HUES48 (cell line): ENCODE results near the gene E2F6.
"Not testable (repeated sequence)": the region's sequence is repeated elsewhere in the genome, so short reads cannot be mapped to it uniquely, and the experiment has no call there.

Experiments used
- H3K27ac ChIP-seq: one replicate; pipeline ENCODE4 v1.7.0; 2013; ENCODE audit warnings: low read depth, low read length, inconsistent platforms
- H3K27me3 ChIP-seq: 2 replicates; pipeline ENCODE4 v1.6.1; 2013; ENCODE audit warnings: mild to moderate bottlenecking, low read length; ENCODE audit not compliant: control insufficient read depth, insufficient read depth
- H3K36me3 ChIP-seq: 2 replicates; pipeline ENCODE4 v1.6.1; 2013; ENCODE audit warnings: low read length; ENCODE audit not compliant: control insufficient read depth, insufficient read depth
- H3K4me1 ChIP-seq: 2 replicates; pipeline ENCODE4 v1.6.1; 2013; ENCODE audit warnings: mild to moderate bottlenecking, low read length; ENCODE audit not compliant: control insufficient read depth, insufficient read depth
- H3K4me3 ChIP-seq: 2 replicates; pipeline ENCODE4 v1.5.1; 2013; ENCODE audit warnings: mild to moderate bottlenecking, low read depth, low read length
- H3K9ac ChIP-seq: 2 replicates; pipeline ENCODE4 v1.6.1; 2013; ENCODE audit warnings: mild to moderate bottlenecking, low read depth, low read length, moderate library complexity
- H3K9me3 ChIP-seq: 2 replicates; pipeline ENCODE4 v1.6.1; 2013; ENCODE audit warnings: low read length; ENCODE audit not compliant: control insufficient read depth, insufficient read depth

The E2F6 gene

DNA sequence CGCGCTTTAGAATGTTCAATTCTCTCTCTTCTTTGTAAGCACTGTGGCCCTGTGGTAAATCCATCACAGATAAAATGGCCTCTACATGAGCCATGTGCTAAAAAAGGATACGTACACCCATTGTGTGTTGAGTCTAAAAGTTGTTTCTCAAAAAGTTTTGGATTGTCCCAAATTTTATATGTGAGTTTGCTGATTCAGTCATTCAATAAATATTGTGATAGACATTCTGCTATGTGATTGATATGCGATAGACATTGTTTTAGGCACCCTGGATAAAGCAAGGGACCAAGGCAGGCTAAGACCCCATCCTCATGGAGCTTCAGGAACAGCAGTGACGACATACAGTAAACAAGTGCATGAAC is 53.5 kb downstream of the E2F6 start:
- Histone ChIP-seq H3K27ac (no peak overlapping the region), H3K27me3 (no peaks in the 10 kb centered on the region), H3K4me1 (no peaks in the 10 kb centered on the region), H3K36me3 (no peaks in the 10 kb centered on the region), H3K9me3 (peaks cover 8% of the 10 kb centered on the region), H3K9ac (no peak overlapping the region), H3K4me3 (no peak overlapping the region)

DNA sequence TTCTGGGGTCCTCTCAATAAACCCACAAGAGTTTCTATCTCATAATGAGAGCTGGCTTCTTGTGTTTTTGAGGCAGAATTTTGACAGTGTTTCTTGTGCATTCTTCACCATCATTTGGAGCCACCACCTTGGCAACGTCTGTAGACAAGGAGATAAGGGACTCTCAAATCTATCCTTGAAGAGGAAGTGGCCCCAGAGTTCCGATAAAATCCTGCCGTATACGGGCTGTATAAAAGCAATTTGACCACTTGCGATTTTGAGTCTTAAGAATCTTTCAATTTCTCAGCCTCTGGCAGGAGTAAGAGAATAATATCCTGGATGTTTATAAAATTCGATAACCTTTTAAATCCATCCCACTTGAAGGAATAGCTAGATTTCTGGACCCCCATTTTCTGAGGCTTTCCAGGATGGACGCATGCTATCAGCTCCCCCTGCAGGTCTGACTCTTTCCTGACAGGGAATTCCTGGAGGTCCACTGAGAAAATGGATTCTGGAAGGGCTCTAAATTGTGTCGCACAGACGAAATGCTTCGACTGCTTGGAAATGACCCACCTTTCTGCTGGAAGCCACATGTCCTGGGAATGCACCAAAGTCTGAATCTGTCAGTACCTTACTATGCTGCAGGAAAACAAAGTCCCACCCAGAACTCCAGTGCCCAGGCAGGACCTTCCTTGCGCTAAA is 54.1 kb downstream of the E2F6 start:
- peaks cover 2% of the 10 kb centered on the region for H3K9me3 ChIP-seq
- H3K27me3 ChIP-seq, result no peaks in the 10 kb centered on the region
- no peak overlapping the region for H3K4me3 ChIP-seq
- no peak overlapping the region for H3K27ac ChIP-seq
- no peaks in the 10 kb centered on the region for H3K36me3 ChIP-seq
- H3K9ac ChIP-seq, result no peak overlapping the region
- H3K4me1 ChIP-seq, result no peaks in the 10 kb centered on the region

DNA sequence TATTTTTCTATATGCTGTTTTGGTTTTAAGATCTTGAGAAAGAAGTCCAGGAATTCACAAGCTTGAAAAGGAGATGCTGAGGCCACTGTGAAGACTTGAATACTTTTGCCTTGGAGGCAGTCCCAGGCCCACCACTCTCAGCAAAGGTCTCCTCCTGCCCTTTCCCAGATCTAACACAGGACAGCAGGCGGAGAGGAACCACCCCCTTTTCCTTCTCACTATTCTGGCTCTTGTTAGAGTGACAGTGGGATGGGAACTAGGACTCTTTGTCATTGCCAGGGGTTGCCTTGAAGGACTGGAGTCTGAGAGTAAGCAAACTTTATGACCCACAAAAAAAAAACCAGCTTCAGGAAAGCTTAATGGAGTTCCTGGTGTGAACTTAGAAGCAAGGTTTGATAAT is 54.7 kb downstream of the E2F6 start:
- Histone ChIP-seq H3K36me3 (no peaks in the 10 kb centered on the region), H3K4me1 (no peaks in the 10 kb centered on the region), H3K9me3 (no peaks in the 10 kb centered on the region), H3K4me3 (no peak overlapping the region), H3K27ac (no peak overlapping the region), H3K9ac (no peak overlapping the region), H3K27me3 (no peaks in the 10 kb centered on the region)

DNA sequence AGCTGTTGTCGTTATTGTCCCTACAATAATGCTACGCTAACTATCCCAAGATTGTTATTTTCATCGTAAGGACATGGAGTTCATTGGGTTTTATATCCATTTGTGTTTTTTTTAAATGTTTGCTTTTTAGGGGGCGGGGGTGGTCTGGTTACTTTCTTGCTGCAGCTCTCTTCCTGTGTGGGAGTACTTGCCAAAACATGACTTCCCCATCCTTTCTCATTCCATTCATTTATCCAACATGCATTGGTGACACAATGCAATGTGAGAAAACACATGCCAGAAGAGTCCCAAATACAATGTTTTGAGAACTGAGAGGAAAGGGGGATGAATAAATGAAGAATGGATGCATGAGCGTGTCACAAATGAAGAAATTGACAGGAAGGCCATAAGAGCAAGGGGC is 55.9 kb downstream of the E2F6 start:
- Histone ChIP-seq H3K4me3 (no peak overlapping the region), H3K9ac (no peak overlapping the region), H3K27ac (no peak overlapping the region), H3K4me1 (no peaks in the 10 kb centered on the region), H3K36me3 (no peaks in the 10 kb centered on the region), H3K9me3 (no peaks in the 10 kb centered on the region), H3K27me3 (no peaks in the 10 kb centered on the region)

DNA sequence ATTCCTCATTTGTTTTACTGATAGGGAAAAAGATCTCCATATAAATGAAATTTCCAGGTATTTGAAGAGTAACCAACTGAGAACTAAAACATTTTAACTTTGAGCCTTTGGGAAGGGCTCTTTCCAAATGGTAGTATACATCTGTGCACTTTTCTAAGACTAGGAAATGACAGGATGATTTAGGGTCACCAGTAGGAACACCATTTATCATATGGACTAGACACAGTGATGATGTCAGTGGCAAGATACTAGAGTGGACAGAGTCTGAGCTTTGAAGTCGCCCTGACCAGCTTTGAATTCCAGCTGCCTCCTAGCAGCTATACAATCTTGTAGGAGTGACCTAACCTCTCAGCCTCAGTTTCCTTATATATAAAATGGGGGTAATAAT is 56.4 kb downstream of the E2F6 start:
- Histone ChIP-seq H3K9me3 (no peaks in the 10 kb centered on the region), H3K9ac (no peak overlapping the region), H3K36me3 (no peaks in the 10 kb centered on the region), H3K27me3 (no peaks in the 10 kb centered on the region), H3K27ac (no peak overlapping the region), H3K4me1 (no peaks in the 10 kb centered on the region), H3K4me3 (no peak overlapping the region)

DNA sequence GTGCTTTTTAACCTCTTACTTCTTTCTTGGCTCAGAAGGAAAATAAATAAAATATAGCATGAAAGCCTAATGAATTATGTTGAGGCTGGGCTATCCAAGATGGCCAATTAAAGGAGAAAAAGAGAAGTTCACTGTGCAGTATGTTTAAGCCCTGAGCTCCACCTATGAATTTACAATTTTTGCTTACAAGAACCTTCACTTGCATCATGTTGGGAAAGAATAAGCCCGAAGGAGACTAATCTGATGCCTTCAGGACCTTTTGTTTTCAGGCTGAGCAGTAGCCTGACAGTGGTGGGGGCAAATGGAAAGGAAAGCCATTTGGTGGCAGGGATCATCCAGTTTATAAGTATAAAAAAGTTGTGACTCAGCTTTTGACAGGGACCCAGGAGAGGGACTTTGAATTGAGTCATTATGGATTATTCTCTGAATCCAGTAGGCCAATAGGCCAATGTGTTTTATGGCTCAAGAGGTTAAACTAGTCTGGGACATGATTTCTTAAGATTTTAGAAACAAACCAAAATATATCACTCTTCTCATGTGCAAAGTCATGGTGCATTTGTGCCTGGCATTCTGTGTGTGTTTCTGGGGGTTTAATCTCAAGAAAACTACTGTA is 56.9 kb downstream of the E2F6 start:
- no peak overlapping the region for H3K4me3 ChIP-seq
- H3K36me3 ChIP-seq, result no peaks in the 10 kb centered on the region
- H3K9me3 ChIP-seq, result no peaks in the 10 kb centered on the region
- 0 out of 2 replicates have a peak, but pooled peaks cover under 1% of the 10 kb centered on the region for H3K4me1 ChIP-seq
- H3K9ac ChIP-seq, result no peak overlapping the region
- no peaks in the 10 kb centered on the region for H3K27me3 ChIP-seq
- no peak overlapping the region for H3K27ac ChIP-seq

DNA sequence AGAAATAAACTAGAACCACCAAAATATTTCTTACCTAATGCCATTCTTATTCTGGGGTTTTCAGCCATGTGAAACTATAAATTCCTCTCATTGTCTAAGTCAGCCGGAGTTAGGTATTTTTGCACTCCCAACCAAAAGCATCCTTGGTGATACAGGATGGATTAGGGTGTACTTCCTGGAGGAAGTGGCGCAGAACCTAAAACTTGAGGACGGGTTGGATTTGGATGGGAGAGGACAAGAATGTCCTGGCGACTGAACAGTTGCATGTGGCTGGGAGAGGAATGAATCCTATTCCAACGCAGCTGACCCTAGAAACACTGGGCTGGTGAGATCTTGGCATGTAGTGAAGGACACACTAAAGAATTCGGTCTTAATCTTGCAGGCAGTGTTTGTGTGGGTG is 58.5 kb downstream of the E2F6 start:
- Histone ChIP-seq H3K9me3 (no peaks in the 10 kb centered on the region), H3K27ac (no peak overlapping the region), H3K4me1 (0 out of 2 replicates have a peak, but pooled peaks cover 2% of the 10 kb centered on the region), H3K27me3 (no peaks in the 10 kb centered on the region), H3K4me3 (no peak overlapping the region), H3K9ac (no peak overlapping the region), H3K36me3 (no peaks in the 10 kb centered on the region)

DNA sequence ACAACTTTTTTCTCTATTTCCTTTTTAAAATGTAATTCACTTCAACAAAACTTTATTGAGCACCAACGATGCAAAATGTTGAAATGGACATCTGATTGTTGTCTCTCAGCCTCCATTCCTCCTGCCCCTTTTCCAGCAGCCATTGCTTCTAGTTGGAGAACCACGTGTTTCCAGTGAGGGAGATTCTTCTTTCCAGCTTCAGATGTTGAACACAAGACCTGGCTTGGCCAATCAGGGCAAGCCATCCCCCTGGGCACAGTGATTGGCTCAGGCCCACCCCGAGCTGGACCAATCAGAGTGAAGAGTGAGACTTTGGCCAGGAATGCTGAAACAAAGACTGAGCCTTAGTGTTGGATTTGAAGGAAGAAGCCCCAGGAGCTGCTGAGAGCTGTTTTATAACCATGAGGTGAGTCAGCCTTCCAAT is 59.0 kb downstream of the E2F6 start:
- H3K27me3 ChIP-seq, result no peaks in the 10 kb centered on the region
- no peak overlapping the region for H3K27ac ChIP-seq
- no peaks in the 10 kb centered on the region for H3K36me3 ChIP-seq
- H3K9ac ChIP-seq, result no peak overlapping the region
- H3K4me1 ChIP-seq, result 0 out of 2 replicates have a peak, but pooled peaks cover 2% of the 10 kb centered on the region
- H3K9me3 ChIP-seq, result no peaks in the 10 kb centered on the region
- H3K4me3 ChIP-seq, result no peak overlapping the region

DNA sequence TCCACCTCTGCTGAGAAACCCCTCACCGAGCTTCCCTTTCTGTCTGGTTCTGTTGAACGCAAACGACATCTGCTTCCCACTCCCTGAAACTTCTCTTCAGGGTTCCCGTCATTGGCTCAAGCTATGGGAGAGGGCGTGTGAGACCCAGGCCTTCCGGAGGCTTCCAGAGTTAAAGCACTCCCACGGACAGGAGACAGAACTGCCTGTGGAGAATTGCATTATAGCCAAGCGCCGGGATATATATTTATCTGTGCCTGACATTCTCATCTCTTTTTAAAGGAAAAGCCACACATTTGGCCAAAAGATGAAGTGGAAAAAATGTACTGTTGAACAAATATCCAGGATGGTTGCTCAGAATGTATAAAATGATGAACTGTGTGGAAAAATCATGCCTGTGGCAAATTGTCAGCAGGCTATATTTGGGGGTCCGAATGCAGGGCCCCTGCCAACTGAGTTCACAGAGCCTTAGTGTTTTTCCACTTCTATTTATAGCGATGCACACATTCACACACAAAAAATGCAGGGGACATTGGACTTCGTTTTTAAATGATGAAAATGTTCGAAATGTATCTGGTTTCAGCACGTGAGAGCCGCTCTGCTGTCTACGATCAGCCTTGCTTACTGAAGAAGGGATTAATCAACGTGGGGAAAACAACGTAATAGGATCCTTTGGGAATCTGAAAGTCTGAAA is 59.5 kb downstream of the E2F6 start:
- H3K4me1 ChIP-seq, result 0 out of 2 replicates have a peak, but pooled peaks cover 2% of the 10 kb centered on the region
- H3K4me3 ChIP-seq, result no peak overlapping the region
- H3K9ac ChIP-seq, result no peak overlapping the region
- no peaks in the 10 kb centered on the region for H3K36me3 ChIP-seq
- no peaks in the 10 kb centered on the region for H3K27me3 ChIP-seq
- no peaks in the 10 kb centered on the region for H3K9me3 ChIP-seq
- no peak overlapping the region for H3K27ac ChIP-seq

DNA sequence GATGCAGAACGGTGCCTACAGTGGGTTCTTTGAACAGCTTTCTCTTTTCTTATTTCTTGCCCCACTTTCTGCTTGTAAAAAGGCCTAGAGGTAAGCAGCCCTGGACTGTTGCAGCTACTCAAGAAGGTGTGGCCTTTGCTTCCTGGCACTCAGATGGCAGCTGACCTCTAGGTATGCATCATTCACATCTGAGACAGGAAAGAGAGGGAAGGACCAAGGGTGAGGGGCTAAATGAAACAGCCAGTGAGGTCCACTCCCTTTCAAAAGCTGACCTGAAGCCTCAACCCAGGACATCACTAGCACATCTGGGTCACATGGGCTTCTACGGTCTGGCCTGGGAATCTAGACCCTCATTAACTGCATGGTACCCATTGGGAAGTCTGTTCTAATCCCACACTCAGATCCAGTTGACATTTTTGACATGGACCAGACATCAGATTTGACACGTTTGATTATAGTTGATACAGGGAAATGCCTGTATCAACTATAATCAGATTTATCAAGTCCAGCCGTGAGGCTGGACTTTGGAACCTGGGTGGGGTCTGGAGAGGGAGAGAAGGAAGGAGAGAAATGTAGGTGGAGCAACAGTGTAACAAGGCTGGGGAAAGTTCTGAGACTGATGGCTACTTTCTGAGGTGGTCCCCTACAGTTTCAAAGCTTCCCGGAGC is 60.2 kb downstream of the E2F6 start:
- Histone ChIP-seq H3K27me3 (no peaks in the 10 kb centered on the region), H3K36me3 (no peaks in the 10 kb centered on the region), H3K9me3 (no peaks in the 10 kb centered on the region), H3K9ac (no peak overlapping the region), H3K27ac (no peak overlapping the region), H3K4me1 (0 out of 2 replicates have a peak, but pooled peaks cover 2% of the 10 kb centered on the region), H3K4me3 (no peak overlapping the region)

DNA sequence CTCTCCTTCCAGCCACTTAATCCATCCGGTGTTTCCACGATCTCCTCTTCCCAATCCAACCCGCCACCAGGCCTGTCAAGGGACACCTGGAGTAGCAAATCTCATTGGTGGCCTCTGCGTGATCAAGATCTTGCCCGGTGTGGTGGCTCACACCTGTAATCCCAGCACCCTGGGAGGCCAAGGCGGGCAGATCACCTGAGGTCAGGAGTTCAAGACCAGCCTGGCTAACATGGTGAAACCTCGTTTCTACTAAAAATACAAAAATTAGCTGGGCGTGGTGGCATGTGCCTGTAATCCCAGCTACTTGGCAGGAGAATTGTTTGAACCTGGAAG is 60.9 kb downstream of the E2F6 start:
- H3K4me1 ChIP-seq, H3K9ac ChIP-seq, H3K4me3 ChIP-seq, H3K36me3 ChIP-seq, H3K27ac ChIP-seq, H3K27me3 ChIP-seq, H3K9me3 ChIP-seq: not testable (repeated sequence)
